ENCODE measurements around the gene SMAD4. TPM values are rescaled to one million over a fixed set of nuclear protein-coding genes. Genes with fewer than 3 reads are reported as not detected.

Gene SMAD4
- total RNA-seq, 2 donors from 2014 or later = 57.5 to 102 TPM

DNA sequence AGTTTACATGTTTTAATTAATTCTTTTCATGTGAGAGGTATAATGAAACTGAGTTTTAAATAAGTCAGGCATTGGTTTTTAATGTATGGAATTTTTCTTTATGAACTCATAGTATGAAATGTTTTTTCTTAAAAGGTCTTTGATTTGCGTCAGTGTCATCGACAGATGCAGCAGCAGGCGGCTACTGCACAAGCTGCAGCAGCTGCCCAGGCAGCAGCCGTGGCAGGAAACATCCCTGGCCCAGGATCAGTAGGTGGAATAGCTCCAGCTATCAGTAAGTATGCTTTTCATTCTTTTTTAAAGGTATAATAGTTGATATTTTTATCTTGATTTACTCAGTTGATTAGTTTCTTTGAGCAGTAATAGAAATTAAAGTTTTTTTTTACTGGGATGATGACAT lies 46.5 kb downstream of the SMAD4 start:
- Histone ChIP-seq H3K36me3 (peaks cover 43% of the 10 kb centered on the region), H3K27ac (no peak overlapping the region), H3K27me3 (no peaks in the 10 kb centered on the region), H3K9me3 (no peaks in the 10 kb centered on the region), H3K4me3 (no peak overlapping the region), H3K4me1 (no peaks in the 10 kb centered on the region)
- TF ChIP-seq, protein P1, sequence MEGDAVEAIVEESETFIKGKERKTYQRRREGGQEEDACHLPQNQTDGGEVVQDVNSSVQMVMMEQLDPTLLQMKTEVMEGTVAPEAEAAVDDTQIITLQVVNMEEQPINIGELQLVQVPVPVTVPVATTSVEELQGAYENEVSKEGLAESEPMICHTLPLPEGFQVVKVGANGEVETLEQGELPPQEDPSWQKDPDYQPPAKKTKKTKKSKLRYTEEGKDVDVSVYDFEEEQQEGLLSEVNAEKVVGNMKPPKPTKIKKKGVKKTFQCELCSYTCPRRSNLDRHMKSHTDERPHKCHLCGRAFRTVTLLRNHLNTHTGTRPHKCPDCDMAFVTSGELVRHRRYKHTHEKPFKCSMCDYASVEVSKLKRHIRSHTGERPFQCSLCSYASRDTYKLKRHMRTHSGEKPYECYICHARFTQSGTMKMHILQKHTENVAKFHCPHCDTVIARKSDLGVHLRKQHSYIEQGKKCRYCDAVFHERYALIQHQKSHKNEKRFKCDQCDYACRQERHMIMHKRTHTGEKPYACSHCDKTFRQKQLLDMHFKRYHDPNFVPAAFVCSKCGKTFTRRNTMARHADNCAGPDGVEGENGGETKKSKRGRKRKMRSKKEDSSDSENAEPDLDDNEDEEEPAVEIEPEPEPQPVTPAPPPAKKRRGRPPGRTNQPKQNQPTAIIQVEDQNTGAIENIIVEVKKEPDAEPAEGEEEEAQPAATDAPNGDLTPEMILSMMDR (IDR thresholded peaks at IDR 0.05) = no peak
- DNase-seq (ENCODE audit: low spot score) = no peak

DNA sequence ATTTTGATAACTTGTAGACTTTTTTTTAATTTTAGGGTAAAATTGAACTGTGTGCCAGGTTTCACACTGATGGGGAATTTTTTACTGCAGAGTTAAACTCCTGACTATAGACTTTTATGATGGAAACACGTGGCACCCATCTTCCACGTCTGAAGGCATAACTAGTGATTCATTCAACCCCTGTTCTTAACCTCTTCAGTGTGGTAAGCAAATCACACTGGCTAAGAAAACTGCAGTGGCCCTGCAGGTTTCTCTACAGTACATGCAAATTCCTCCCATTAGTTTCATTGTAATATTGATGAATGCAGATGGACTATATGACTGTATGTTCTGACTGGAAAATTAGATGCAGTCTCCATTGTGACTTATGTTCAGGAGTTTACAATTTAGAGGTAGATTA lies 47.2 kb downstream of the SMAD4 start:
- no peak for DNase-seq (ENCODE audit: low spot score)
- Histone ChIP-seq H3K9me3 (no peaks in the 10 kb centered on the region), H3K27ac (no peak overlapping the region), H3K27me3 (no peaks in the 10 kb centered on the region), H3K4me1 (peaks cover 0 to 2% of the 10 kb centered on the region in 2 donors), H3K36me3 (peaks cover 46% of the 10 kb centered on the region), H3K4me3 (no peak overlapping the region)
- TF ChIP-seq, protein P1 (IDR thresholded peaks at IDR 0.05) = no peak

DNA sequence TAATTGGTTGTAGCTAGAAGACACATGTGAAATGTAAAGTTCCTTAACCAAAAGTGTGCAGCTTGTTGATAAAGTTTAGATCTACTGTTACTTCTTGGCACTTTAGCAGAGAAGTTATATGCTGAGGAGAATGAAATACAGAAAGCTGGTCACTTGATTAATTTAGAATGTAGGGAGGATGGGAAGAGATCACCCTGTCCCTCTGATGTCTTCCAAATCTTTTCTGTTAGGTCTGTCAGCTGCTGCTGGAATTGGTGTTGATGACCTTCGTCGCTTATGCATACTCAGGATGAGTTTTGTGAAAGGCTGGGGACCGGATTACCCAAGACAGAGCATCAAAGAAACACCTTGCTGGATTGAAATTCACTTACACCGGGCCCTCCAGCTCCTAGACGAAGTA lies 48.0 kb downstream of the SMAD4 start:
- peaks cover 46% of the 10 kb centered on the region for H3K36me3 ChIP-seq

DNA sequence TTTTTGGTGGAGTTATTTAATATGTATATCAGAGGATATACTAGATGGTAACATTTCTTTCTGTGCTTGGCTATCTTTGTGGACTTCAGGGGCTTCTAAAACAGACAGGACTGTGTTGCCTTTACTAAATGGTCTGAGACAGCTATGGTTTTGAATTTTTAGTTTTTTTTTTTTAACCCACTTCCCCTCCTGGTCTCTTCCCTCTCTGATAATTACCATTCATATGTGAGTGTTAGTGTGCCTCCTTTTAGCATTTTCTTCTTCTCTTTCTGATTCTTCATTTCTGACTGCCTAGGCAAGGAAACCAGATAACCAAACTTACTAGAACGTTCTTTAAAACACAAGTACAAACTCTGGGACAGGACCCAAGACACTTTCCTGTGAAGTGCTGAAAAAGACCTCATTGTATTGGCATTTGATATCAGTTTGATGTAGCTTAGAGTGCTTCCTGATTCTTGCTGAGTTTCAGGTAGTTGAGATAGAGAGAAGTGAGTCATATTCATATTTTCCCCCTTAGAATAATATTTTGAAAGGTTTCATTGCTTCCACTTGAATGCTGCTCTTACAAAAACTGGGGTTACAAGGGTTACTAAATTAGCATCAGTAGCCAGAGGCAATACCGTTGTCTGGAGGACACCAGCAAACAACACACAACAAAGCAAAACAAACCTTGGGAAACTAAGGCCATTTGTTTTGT lies 52.7 kb downstream of the SMAD4 start:
- H3K36me3 ChIP-seq = peaks cover 53% of the 10 kb centered on the region
- TF ChIP-seq, protein P1 (IDR thresholded peaks at IDR 0.05) = no peak
- H3K9me3 ChIP-seq = no peaks in the 10 kb centered on the region
- no peaks in the 10 kb centered on the region for H3K27me3 ChIP-seq
- H3K4me1 ChIP-seq = peaks cover 0 to 4% of the 10 kb centered on the region in 2 donors
- no peak overlapping the region for H3K27ac ChIP-seq
- no peak overlapping the region for H3K4me3 ChIP-seq
- DNase-seq (ENCODE audit: low spot score) = no peak

More for the DNA sequence above, 48.0 kb downstream of the SMAD4 start:
- H3K9me3 ChIP-seq = no peaks in the 10 kb centered on the region
- TF ChIP-seq, protein P1 (IDR thresholded peaks at IDR 0.05) = no peak
- H3K4me1 ChIP-seq = peaks cover 0 to 4% of the 10 kb centered on the region in 2 donors
- H3K27ac ChIP-seq = no peak overlapping the region
- DNase-seq (ENCODE audit: low spot score) = no peak
- no peak overlapping the region for H3K4me3 ChIP-seq
- H3K27me3 ChIP-seq = no peaks in the 10 kb centered on the region

DNA sequence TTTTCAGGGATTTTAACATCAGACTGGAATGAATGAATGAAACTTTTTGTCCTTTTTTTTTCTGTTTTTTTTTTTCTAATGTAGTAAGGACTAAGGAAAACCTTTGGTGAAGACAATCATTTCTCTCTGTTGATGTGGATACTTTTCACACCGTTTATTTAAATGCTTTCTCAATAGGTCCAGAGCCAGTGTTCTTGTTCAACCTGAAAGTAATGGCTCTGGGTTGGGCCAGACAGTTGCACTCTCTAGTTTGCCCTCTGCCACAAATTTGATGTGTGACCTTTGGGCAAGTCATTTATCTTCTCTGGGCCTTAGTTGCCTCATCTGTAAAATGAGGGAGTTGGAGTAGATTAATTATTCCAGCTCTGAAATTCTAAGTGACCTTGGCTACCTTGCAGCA lies 53.4 kb downstream of the SMAD4 start:
- DNase-seq (ENCODE audit: low spot score) = no peak
- peaks cover 47% of the 10 kb centered on the region for H3K36me3 ChIP-seq
- peaks cover 0 to 6% of the 10 kb centered on the region in 2 donors for H3K9me3 ChIP-seq
- H3K4me1 ChIP-seq = peaks cover 0 to 4% of the 10 kb centered on the region in 2 donors
- no peak overlapping the region for H3K27ac ChIP-seq
- H3K27me3 ChIP-seq = no peaks in the 10 kb centered on the region
- TF ChIP-seq, protein P1 (IDR thresholded peaks at IDR 0.05) = no peak
- no peak overlapping the region for H3K4me3 ChIP-seq

DNA sequence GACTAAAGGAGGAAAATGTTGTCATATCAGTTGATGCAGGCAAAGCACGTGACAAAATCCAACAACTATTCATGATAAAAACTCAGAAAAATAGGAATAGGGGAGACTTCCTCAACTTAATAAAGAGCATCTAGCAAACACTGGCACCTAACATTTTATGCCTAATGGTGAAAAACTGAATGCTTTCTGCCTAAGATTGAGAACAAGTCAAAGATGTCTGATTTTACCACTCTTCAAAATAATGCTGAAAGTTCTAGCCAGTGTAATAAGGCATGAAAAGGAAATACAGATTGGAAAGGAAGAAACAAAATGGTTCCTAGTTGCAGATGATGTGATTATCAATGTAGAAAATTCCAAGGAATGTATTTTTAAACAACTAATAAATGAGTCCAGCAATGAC lies 58.4 kb downstream of the SMAD4 start:
- Histone ChIP-seq H3K27me3 (no peaks in the 10 kb centered on the region), H3K4me3 (no peak overlapping the region), H3K9me3 (peaks cover 0 to 8% of the 10 kb centered on the region in 2 donors), H3K4me1 (no peaks in the 10 kb centered on the region), H3K36me3 (peaks cover 13% of the 10 kb centered on the region), H3K27ac (no peak overlapping the region)
- TF ChIP-seq, protein P1 (IDR thresholded peaks at IDR 0.05) = no peak
- no peak for DNase-seq (ENCODE audit: low spot score)
